Measurements from ENCODE around the gene SSR4. TPM values are rescaled to one million over a fixed set of nuclear protein-coding genes. Genes with fewer than 3 reads are reported as not detected.
A peak's percentile ranks its signal among the peaks of the same experiment; 100 is the strongest.

SSR4 gene
- total and polyA plus RNA-seq, 2 donors (not counting 1 experiment from before 2014, with no cell fraction given): 134 to 297 TPM

- ChIA-PET POLR2A (no interaction called here), CTCF (no interaction called here)
- Histone ChIP-seq H3K4me3 (ENCODE audit: control extremely low read depth in 1 of 5, extremely low read depth in 1 of 5, insufficient read depth in 1 of 5, low read depth in 2 of 5, low read length in 4 of 5) (no peak overlapping the region), H3K4me1 (ENCODE audit: control insufficient read depth in 2 of 2, insufficient read depth in 2 of 2, low read length in 2 of 2) (peaks cover 7 to 16% of the 10 kb centered on the region in 2 donors), H3K36me3 (replicated peaks in 1 of 2; ENCODE audit: control extremely low read depth in 1 of 2, control insufficient read depth in 1 of 2, extremely low read depth in 1 of 2, insufficient read depth in 2 of 2, low read length in 1 of 2) (no peaks in the 10 kb centered on the region), H4K20me1 (ENCODE audit: control insufficient read depth, insufficient read depth, low read length, poor library complexity, severe bottlenecking) (no peaks in the 10 kb centered on the region), H3K27me3 (replicated peaks in 1 of 4; ENCODE audit: control extremely low read depth in 1 of 4, control insufficient read depth in 3 of 4, insufficient read depth in 4 of 4, low read length in 3 of 4) (peaks cover 0 to 40% (median 8%) of the 10 kb centered on the region in 4 experiments), H3K9me3 (ENCODE audit: control extremely low read depth in 1 of 3, control insufficient read depth in 2 of 3, insufficient read depth in 1 of 3, low read length in 2 of 3) (peaks cover 0 to 9% (median 0%) of the 10 kb centered on the region in 3 donors), H3K9ac (ENCODE audit: low read length) (no peak overlapping the region), H3K27ac (ENCODE audit: low read length in 2 of 2) (no peak overlapping the region), H3K4me2 (replicated peaks; ENCODE audit: low read depth, low read length, poor library complexity, severe bottlenecking) (peak overlapping the region; percentile 81), H2AFZ (ENCODE audit: insufficient read depth, low read depth, low read length, poor library complexity, severe bottlenecking) (no peak overlapping the region), H3K79me2 (ENCODE audit: control insufficient read depth, insufficient read depth, low read length) (no peaks in the 10 kb centered on the region)
- H3K27me3 Mint-ChIP-seq: peaks cover 32% of the 10 kb centered on the region
- H3K27ac Mint-ChIP-seq: no peak overlapping the region
- DNase-seq: no peak
- peak overlapping the region; percentile 59 for H3K4me3 Mint-ChIP-seq
- no peaks in the 10 kb centered on the region for H3K9me3 Mint-ChIP-seq (ENCODE audit: insufficient read depth)
- no peak for ATAC-seq (ENCODE audit: low read depth)
- WGBS (ENCODE audit: insufficient coverage): under 1% methylated on average over 86 of the region's 102 CpGs
- TF ChIP-seq CTCF (IDR thresholded peaks at IDR 0.05) (no peak), EZH2 (IDR thresholded peaks at IDR 0.05; ENCODE audit: borderline replicate concordance, insufficient read depth, low read depth, low read length, poor library complexity, severe bottlenecking) (no peak)
- intact Hi-C loops (cut with micrococcal nuclease): no loop called here
- H3K4me1 Mint-ChIP-seq: peaks cover 5% of the 10 kb centered on the region
Observed at GRCh38 chrX:153830640-153831428, 36.4 kb downstream of the SSR4 start.

GRCh38 chrX:153831429-153832150 lies 37.1 kb downstream of the SSR4 start:
- DNase-seq (no peak), ATAC-seq (ENCODE audit: low read depth) (no peak)
- peaks cover 0 to 9% (median 0%) of the 10 kb centered on the region in 3 donors for H3K9me3 ChIP-seq (ENCODE audit: control extremely low read depth in 1 of 3, control insufficient read depth in 2 of 3, insufficient read depth in 1 of 3, low read length in 2 of 3)
- H3K4me3 ChIP-seq (ENCODE audit: control extremely low read depth in 1 of 5, extremely low read depth in 1 of 5, insufficient read depth in 1 of 5, low read depth in 2 of 5, low read length in 4 of 5): no peak overlapping the region
- no peak overlapping the region for H3K27ac Mint-ChIP-seq
- peak overlapping the region; percentile 64 for H3K4me3 Mint-ChIP-seq
- H3K27ac ChIP-seq (ENCODE audit: low read length in 2 of 2): no peak overlapping the region
- ChIA-PET CTCF (no interaction called here), POLR2A (no interaction called here)
- peaks cover 7 to 16% of the 10 kb centered on the region in 2 donors for H3K4me1 ChIP-seq (ENCODE audit: control insufficient read depth in 2 of 2, insufficient read depth in 2 of 2, low read length in 2 of 2)
- H3K27me3 ChIP-seq (replicated peaks in 1 of 4; ENCODE audit: control extremely low read depth in 1 of 4, control insufficient read depth in 3 of 4, insufficient read depth in 4 of 4, low read length in 3 of 4): peaks cover 0 to 40% (median 8%) of the 10 kb centered on the region in 4 experiments
- peaks cover 32% of the 10 kb centered on the region for H3K27me3 Mint-ChIP-seq
- H3K4me2 ChIP-seq (replicated peaks; ENCODE audit: low read depth, low read length, poor library complexity, severe bottlenecking): peak overlapping the region; percentile 50
- H3K36me3 ChIP-seq (replicated peaks in 1 of 2; ENCODE audit: control extremely low read depth in 1 of 2, control insufficient read depth in 1 of 2, extremely low read depth in 1 of 2, insufficient read depth in 2 of 2, low read length in 1 of 2): no peaks in the 10 kb centered on the region
- no peaks in the 10 kb centered on the region for H3K79me2 ChIP-seq (ENCODE audit: control insufficient read depth, insufficient read depth, low read length)
- no peak overlapping the region for H2AFZ ChIP-seq (ENCODE audit: insufficient read depth, low read depth, low read length, poor library complexity, severe bottlenecking)
- intact Hi-C loops (cut with micrococcal nuclease): no loop called here
- no peak overlapping the region for H3K9ac ChIP-seq (ENCODE audit: low read length)
- H3K9me3 Mint-ChIP-seq (ENCODE audit: insufficient read depth): no peaks in the 10 kb centered on the region
- TF ChIP-seq CTCF (IDR thresholded peaks at IDR 0.05) (no peak), EZH2 (IDR thresholded peaks at IDR 0.05; ENCODE audit: borderline replicate concordance, insufficient read depth, low read depth, low read length, poor library complexity, severe bottlenecking) (no peak)
- WGBS (ENCODE audit: insufficient coverage): 69% methylated on average over 3 of the region's 23 CpGs
- H3K4me1 Mint-ChIP-seq: peaks cover 5% of the 10 kb centered on the region
- no peaks in the 10 kb centered on the region for H4K20me1 ChIP-seq (ENCODE audit: control insufficient read depth, insufficient read depth, low read length, poor library complexity, severe bottlenecking)

Data from B cell (primary cell).